ENCODE results near the gene SV2C.

GRCh38 chr5:76273206-76273885, 190.2 kb downstream of the SV2C start:
- TF ChIP-seq CTCF (IDR thresholded peaks at IDR 0.05) = no peak
- no peak for TF ChIP-seq POLR2A (IDR thresholded peaks at IDR 0.05)

Measured in testis (tissue), 2 donors.